ENCODE results near the gene ING2.
"Not testable (repeated sequence)": the region's sequence is repeated elsewhere in the genome, so short reads cannot be mapped to it uniquely, and the experiment has no call there.

ING2 gene

DNA sequence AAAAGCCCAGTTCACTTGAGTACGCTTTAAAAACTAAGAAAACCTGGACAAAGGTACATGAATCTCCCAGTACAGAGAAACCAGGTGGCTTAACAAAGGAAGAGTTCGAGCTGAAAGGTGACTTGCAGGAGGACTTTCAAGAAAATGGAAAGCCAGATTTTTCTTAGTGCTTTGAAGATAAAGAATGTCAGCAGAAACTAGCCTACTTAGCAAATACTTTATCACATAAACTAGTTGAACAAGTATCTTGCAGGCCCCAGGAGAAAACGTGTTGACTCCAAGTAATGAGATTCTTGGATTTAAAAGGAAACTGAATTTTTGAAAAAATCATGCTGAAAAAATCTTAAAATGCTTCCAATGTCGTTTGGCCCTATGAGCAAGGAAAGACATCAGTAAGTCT is 34.0 kb upstream of the ING2 start:
- no peak for TF ChIP-seq Cebpa-rat (IDR thresholded peaks at IDR 0.05)
- H3K27me3 ChIP-seq, result no peaks in the 10 kb centered on the region
- H3K27ac ChIP-seq, result no peak overlapping the region
- no peak overlapping the region for H3K9ac ChIP-seq
- no peaks in the 10 kb centered on the region for H4K20me1 ChIP-seq
- H3K4me3 ChIP-seq, result no peak overlapping the region
- H3K36me3 ChIP-seq, result peaks cover 7% of the 10 kb centered on the region; the same call in 1 of the 2 replicates
- H3K4me2 ChIP-seq, result no peak overlapping the region
- H3K9me3 ChIP-seq, result peaks cover 28% of the 10 kb centered on the region
- no peaks in the 10 kb centered on the region for H3K4me1 ChIP-seq

DNA sequence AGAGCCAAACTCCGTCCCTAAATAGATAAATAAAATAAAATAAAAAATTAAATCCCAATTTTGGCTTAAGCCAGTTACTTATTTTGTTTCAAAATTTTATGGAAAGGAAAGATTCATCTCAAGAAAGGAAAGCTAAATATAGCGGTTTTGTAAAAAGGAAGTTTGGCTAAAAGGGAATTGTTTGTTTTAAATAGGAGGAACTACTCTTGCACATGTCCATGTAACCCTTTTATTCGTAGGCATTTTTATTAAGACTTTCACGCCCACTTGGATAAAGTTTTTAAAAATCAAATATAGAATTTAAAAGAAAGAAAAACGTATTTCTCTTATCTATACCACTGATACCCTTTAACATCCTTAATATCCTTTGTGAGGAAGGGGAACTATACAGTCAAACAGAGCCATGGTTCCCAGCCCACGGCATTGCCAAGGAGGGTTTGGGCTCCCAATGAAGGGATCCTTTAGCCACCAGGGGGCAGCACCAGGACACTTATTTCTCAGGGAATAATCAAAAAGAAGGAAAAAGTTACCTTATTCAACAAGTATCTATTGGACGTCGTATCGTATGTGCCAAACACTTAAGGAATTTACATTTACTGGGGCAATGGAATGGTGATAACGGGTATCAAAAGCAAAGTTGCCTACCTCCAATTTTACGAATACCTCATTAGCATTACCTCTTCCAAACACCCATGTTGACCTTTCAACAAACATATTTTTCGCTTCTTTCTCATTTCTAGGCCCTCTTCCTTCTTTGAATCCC is 32.7 kb upstream of the ING2 start:
- Histone ChIP-seq H4K20me1 (no peaks in the 10 kb centered on the region), H3K9ac (no peak overlapping the region), H3K4me3 (no peak overlapping the region), H3K27ac (no peak overlapping the region), H3K27me3 (no peaks in the 10 kb centered on the region), H3K4me1 (no peaks in the 10 kb centered on the region), H3K36me3 (peaks cover 7% of the 10 kb centered on the region; the same call in 1 of the 2 replicates), H3K4me2 (no peak overlapping the region), H3K9me3 (peaks cover 18% of the 10 kb centered on the region)
- TF ChIP-seq Cebpa-rat (IDR thresholded peaks at IDR 0.05), result no peak

DNA sequence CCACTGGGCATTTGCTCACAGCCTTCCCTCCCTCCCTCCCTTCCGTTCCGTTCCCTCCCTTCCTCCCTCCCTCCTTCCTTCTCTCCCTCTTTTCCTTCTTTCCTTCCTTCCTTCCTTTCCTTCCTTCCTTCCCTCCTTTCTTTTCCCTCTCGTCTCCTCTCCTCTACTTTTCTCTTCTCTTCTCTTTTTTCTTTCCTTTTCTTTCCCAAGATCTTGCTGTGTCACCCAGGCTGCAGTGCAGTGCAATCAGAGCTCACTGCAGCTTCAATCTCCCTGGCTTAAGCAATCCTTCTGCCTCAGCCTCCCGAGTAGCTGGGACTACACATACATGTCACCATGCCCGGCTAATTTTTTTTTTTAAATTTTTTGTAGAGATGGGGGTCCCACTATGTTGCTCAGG is 26.7 kb upstream of the ING2 start:
- Histone ChIP-seq H4K20me1 (no peaks in the 10 kb centered on the region), H3K4me3 (no peak overlapping the region), H3K4me2 (no peak overlapping the region), H3K36me3 (peaks cover 4% of the 10 kb centered on the region; the same call in 1 of the 2 replicates), H3K9ac (no peak overlapping the region), H3K27ac (no peak overlapping the region), H3K9me3 (peaks cover under 1% of the 10 kb centered on the region; the same call in 1 of the 2 replicates), H3K4me1 (no peaks in the 10 kb centered on the region), H3K27me3 (no peaks in the 10 kb centered on the region)
- TF ChIP-seq Cebpa-rat (IDR thresholded peaks at IDR 0.05), result no peak

DNA sequence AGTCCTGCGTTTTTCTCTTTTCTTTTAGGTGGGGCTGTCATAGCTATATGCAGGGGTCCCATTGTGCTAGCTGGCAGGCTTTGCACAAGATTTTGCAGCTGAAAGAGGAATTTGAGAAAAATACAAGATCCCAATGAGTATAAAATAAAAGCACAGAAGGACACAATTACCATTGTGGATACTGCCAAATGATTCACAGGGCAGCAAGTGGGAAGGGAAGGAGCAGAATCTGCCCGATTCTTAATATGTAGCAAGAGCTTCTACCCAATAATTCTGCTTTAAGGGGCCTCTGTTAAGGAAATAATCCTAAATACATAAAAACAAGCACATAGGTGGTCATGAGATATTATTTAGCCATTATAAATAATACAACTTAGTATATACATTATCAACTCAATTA is 25.9 kb upstream of the ING2 start:
- Histone ChIP-seq H3K9me3 (peaks cover 6% of the 10 kb centered on the region; the same call in 1 of the 2 replicates), H3K9ac (no peak overlapping the region), H3K27ac (no peak overlapping the region), H3K27me3 (no peaks in the 10 kb centered on the region), H3K4me3 (no peak overlapping the region), H4K20me1 (no peaks in the 10 kb centered on the region), H3K4me2 (no peak overlapping the region), H3K36me3 (peaks cover 8% of the 10 kb centered on the region; the same call in 1 of the 2 replicates), H3K4me1 (no peaks in the 10 kb centered on the region)
- TF ChIP-seq Cebpa-rat (IDR thresholded peaks at IDR 0.05), result no peak

DNA sequence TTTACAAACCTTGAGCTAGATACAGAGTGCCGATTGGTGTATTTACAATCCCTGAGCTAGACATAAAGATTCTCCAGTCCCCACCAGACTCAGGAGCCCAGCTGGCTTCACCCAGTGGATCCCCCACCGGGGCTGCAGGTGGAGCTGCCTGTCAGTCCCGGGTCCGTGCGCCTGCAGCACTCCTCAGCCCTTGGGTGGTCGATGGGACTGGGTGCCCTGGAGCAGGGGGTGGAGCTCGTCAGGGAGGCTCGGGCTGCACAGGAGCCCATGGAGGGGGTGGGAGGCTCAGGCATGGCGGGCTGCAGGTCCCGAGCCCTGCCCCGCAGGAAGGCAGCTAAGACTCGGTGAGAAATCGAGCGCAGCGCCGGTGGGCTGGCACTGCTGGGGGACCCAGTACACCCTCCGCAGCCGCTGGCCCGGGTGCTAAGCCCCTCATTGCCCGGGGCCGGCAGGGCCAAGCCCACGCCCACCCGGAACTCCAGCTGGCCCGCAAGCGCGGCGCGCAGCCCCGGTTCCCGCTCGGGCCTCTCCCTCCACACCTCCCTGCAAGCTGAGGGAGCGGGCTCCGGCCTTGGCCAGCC is 22.3 kb upstream of the ING2 start:
- not testable (repeated sequence) for H3K4me1 ChIP-seq, H3K36me3 ChIP-seq

DNA sequence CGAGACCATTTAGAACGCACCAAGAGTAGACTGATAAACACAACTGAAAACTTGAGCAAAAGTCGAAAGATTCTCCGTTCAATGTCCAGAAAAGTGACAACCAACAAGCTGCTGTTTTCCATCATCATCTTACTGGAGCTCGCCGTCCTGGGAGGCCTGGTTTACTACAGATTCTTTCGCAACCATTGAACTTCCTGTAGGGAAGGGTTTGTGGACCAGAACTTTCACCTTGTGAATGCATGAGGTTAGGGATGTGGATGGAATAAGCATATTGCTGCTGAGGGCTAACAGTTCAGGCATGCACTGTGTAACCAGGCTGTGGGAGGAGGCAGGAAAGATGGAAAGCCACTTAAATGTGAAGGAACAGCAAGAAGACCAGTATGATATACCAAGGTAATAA is 20.9 kb upstream of the ING2 start:
- TF ChIP-seq Cebpa-rat (IDR thresholded peaks at IDR 0.05), result no peak
- no peaks in the 10 kb centered on the region for H3K4me1 ChIP-seq
- H3K9ac ChIP-seq, result no peak overlapping the region
- no peak overlapping the region for H3K27ac ChIP-seq
- H3K27me3 ChIP-seq, result no peaks in the 10 kb centered on the region
- H3K4me3 ChIP-seq, result no peak overlapping the region
- H3K4me2 ChIP-seq, result no peak overlapping the region
- no peaks in the 10 kb centered on the region for H4K20me1 ChIP-seq
- H3K9me3 ChIP-seq, result peaks cover 6% of the 10 kb centered on the region; the same call in 1 of the 2 replicates
- peaks cover 8% of the 10 kb centered on the region; the same call in 1 of the 2 replicates for H3K36me3 ChIP-seq

More for the DNA sequence above, 22.3 kb upstream of the ING2 start:
- not testable (repeated sequence) for H3K4me3 ChIP-seq, H3K9me3 ChIP-seq, H3K27ac ChIP-seq, H3K27me3 ChIP-seq, H4K20me1 ChIP-seq, H3K9ac ChIP-seq, H3K4me2 ChIP-seq

DNA sequence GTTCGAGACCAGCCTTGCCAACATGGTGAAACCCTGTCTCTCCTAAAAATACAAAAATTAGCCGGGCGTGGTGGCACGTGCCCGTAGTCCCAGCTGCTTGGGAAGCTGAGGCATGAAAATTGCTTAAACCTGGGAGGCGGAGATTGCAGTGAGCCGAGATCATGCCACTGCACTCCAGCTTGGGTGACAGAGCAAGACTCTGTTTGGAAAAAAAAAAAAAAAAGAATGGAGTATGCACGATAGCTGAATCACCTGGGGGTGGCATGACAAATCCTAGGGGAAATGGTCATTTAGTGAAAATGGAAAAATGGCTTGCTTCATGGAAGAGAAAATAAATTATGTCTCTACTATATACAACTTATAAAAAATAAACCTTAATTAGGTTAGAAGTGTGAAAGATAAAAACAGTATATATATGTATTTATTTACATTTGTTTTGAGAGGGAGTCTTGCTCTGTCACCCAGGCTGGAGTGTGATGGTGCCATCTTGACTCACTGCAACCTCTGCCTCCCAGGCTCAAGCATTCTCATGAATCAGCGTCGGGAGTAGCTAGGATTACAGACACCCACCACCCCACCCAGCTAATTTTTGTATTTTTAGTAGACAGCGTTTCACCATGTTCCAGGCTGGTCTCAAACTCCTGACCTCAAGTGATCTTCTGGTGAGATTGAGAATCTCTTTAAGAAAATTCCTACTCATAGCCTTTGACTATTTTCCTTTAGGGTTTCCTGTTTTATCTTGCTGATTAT is 19.3 kb upstream of the ING2 start:
- H4K20me1 ChIP-seq, result no peaks in the 10 kb centered on the region
- peaks cover 6% of the 10 kb centered on the region; the same call in 1 of the 2 replicates for H3K9me3 ChIP-seq
- H3K27ac ChIP-seq, result no peak overlapping the region
- TF ChIP-seq Cebpa-rat (IDR thresholded peaks at IDR 0.05), result no peak
- no peaks in the 10 kb centered on the region for H3K27me3 ChIP-seq
- H3K4me1 ChIP-seq, result no peaks in the 10 kb centered on the region
- H3K4me2 ChIP-seq, result no peak overlapping the region
- H3K4me3 ChIP-seq, result no peak overlapping the region
- H3K36me3 ChIP-seq, result peaks cover 14% of the 10 kb centered on the region; the same call in 1 of the 2 replicates
- H3K9ac ChIP-seq, result no peak overlapping the region

DNA sequence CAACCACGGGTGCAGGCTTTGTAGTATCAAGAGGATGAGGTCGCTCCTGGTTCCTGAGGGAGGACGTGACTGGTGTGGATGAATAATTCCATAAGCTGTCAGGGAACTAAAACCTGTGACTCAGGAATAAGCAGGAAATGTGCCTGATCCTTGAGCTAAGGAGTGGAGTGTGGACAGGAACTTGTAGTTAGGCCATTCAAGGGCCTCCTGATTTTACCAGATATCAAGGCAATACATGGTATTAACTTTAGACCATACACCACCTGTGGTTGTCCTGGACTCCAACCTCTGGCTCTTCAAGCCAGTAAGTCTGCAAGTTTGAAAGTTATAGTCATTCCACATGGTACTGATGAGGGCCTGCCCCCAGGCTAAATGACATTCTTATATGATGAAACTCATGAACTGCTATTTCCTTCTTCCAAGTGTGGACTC is 12.1 kb upstream of the ING2 start:
- Histone ChIP-seq H3K9ac (no peak overlapping the region), H4K20me1 (no peaks in the 10 kb centered on the region), H3K27ac (no peak overlapping the region), H3K9me3 (peaks cover 4% of the 10 kb centered on the region), H3K27me3 (no peaks in the 10 kb centered on the region), H3K36me3 (peaks cover 47% of the 10 kb centered on the region), H3K4me3 (no peak overlapping the region), H3K4me2 (no peak overlapping the region), H3K4me1 (no peaks in the 10 kb centered on the region)
- no peak for TF ChIP-seq Cebpa-rat (IDR thresholded peaks at IDR 0.05)

DNA sequence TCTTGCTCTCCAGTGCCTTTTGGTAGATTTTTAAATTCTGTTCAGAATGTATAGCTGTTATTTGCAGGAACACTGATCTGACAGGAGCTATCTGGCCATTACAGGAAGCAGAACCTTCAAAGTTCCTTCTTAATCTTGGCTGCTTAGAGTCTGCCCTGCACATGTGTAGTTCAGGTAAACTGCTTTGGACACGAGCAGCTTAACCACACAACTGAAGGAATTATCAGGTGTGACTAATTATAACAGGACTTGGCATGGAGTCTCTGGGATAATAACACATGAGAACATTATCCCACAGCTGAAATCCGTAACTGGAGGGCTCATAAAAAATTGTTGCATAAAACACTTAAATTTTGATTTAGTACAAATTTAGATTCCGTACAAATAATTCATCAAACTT is 11.6 kb upstream of the ING2 start:
- Histone ChIP-seq H4K20me1 (no peaks in the 10 kb centered on the region), H3K9ac (no peak overlapping the region), H3K9me3 (peaks cover 4% of the 10 kb centered on the region), H3K4me3 (no peak overlapping the region), H3K4me2 (no peak overlapping the region), H3K36me3 (peaks cover 47% of the 10 kb centered on the region), H3K27ac (no peak overlapping the region), H3K4me1 (no peaks in the 10 kb centered on the region), H3K27me3 (no peaks in the 10 kb centered on the region)
- no peak for TF ChIP-seq Cebpa-rat (IDR thresholded peaks at IDR 0.05)

DNA sequence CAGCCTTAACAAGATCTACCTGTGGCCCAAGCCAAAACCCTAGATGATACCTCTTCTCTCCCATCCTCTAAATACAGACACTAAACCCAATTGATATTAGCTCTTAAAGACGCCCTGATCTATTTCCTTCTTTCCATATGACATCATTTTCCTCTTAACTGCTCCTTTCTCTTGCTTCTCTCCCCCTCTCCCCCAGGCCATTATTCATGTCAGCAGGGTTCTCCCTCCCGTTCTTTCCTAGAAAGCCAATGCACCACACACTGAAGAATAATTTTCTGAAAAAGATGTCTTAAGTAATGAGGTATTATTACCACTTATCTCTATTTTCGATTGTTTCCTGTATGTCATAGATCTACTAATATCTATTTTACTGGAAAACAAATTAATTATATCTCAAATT is 9.7 kb upstream of the ING2 start:
- TF ChIP-seq Cebpa-rat (IDR thresholded peaks at IDR 0.05), result no peak
- Histone ChIP-seq H3K27me3 (no peaks in the 10 kb centered on the region), H3K36me3 (peaks cover 45% of the 10 kb centered on the region)

More for the DNA sequence above, 9.7 kb upstream of the ING2 start:
- H4K20me1 ChIP-seq, result no peaks in the 10 kb centered on the region
- H3K27ac ChIP-seq, result no peak overlapping the region
- peaks cover 4% of the 10 kb centered on the region for H3K9me3 ChIP-seq
- H3K9ac ChIP-seq, result no peak overlapping the region
- no peak overlapping the region for H3K4me2 ChIP-seq
- H3K4me1 ChIP-seq, result no peaks in the 10 kb centered on the region
- H3K4me3 ChIP-seq, result no peak overlapping the region
